ENCODE measurements around the gene VAPA.
"Not testable (repeated sequence)": the region's sequence is repeated elsewhere in the genome, so short reads cannot be mapped to it uniquely, and the experiment has no call there.

DNA sequence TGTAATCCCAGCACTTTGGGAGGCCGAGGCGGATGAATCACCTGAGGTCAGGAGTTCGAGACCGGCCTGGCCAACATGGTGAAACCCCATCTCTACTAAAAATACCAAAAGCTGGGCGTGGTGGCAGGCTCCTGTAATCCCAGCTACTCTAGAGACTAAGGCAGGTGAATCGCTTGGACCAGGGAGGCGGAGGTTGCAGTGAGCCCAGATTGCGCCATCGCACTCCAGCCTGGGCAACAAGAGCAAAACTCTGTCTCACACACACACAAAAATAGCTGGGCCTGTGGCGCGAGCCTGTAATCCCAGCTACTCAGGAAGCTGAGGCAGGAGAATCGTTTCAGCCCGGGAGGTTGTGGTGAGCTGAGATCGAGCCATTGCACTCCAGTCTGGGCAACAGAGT is 11.6 kb upstream of the VAPA start:
- TF ChIP-seq POLR2A (conservative IDR thresholded peaks at IDR 0.05); POLR2AphosphoS5 (IDR thresholded peaks at IDR 0.05; ENCODE audit: control insufficient read depth, insufficient read depth, low read depth, low read length); NFIX (CRISPR knock-in tag; IDR thresholded peaks at IDR 0.05; ENCODE audit: low read depth); MYNN (IDR thresholded peaks at IDR 0.05); MYNN (CRISPR knock-in tag; IDR thresholded peaks at IDR 0.05); EP300 (IDR thresholded peaks at IDR 0.05; ENCODE audit: low read length): not testable (repeated sequence)
